GM19035 (cell line): ENCODE data around the gene HAPLN3.
"Not testable (repeated sequence)": the region's sequence is repeated elsewhere in the genome, so short reads cannot be mapped to it uniquely, and the experiment has no call there.

Source experiments
- ATAC-seq: cut with Tn5 transposase; IDR thresholded peaks from one replicate; pipeline ENCODE4 v1.9.1; 2021; ENCODE audit not compliant: unreplicated experiment

The HAPLN3 gene

DNA sequence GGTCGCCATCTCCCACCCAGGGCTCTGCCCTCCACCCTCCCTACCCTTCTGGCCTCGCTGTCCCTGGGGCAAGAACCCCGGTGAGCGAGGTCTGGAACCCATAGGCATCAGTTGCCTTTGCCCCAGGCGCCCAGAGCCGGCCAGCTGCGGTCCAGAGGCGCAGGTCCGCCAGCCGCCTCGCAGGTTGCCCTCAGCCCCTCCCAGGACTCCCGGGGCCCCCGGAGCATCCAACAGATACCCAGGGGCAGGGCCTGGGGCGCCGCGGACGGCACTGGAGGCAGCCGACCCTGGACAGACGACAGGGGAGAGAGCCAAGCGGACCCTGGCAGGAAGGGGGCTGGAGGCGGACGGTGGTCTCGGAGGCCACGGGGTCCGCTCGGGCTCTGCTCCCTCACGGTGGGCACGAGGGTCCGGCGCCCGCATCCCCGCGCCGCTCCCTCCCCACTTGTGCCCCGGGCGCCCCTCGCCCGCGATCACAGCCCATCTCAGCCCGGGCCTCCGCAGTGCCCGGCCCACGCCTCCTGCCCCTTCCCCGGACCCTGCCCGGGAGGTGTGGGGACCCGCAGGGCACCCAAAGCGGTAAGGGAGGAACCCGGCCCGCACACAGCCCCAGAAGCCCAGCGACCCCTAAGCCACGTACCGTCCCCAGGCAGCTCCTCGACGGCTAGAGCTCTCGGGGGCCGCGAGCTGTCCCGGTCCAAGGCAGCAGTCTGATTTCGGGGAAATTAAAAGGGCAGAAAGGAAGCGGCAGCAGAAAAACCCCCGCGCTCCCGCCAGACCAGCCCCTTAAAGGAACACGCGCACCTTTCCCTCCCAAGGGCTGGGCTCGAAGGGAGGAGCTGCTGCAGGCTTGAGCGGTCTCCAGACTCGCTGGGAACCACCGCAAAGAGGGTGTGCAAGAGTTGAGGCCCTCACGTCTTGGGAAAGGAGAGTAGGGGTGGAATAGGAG is at the start of gene HAPLN3:
TSS of gene HAPLN3 (minus strand) at position 726 of the 949 bp plus-strand sequence. CDS start 8,246 bp downstream, outside the sequence.
- ATAC-seq, result peak; percentile 24

- ATAC-seq, result no peak
Measured at GRCh38 chr15:88940110-88940675, 44.8 kb upstream of the HAPLN3 start.

GRCh38 chr15:88939486-88939806 is 44.1 kb upstream of the HAPLN3 start:
- ATAC-seq, result no peak

GRCh38 chr15:88938802-88939485 is 43.6 kb upstream of the HAPLN3 start:
- ATAC-seq, result no peak

DNA sequence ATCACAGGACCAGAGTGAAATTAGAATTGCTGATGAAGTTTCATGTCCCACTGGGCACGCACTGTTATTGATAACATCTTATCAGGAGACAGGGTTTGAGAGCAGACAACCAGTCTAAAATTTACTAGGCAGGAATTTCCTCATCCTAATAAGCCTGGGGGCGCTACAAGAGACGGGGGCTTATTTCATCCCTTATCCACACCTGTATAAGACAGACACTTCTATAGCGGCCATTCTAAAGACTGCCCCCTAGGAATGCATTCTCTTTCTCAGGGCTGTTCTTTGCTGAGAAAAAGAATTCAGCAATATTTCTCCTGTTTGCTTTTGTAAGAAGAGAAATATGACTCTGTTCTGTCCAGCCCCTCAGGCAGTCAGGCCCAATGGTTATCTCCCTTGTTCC is 39.1 kb upstream of the HAPLN3 start:
- not testable (repeated sequence) for ATAC-seq

DNA sequence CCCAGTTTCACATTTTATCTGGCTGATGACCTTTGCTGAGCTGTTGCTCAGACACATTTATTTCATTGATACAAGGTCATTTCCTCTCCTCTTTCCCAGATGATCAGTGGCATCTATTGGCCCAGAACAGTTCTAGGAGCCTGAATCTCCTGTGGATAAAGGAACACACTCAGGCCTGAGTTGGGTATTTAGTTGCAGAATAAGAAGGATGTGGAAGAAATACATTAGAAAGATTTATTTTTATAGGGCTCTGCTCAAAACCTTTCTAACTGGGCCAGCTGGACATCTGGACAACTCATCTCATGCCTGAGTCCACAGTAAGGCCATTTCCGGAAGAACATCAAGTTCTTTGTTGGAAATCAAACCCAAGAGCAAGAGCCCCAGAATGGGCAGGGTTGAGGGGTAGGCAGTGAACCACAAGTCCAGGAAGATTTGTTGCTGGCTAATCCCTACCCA is 37.6 kb upstream of the HAPLN3 start:
- ATAC-seq, result no peak

DNA sequence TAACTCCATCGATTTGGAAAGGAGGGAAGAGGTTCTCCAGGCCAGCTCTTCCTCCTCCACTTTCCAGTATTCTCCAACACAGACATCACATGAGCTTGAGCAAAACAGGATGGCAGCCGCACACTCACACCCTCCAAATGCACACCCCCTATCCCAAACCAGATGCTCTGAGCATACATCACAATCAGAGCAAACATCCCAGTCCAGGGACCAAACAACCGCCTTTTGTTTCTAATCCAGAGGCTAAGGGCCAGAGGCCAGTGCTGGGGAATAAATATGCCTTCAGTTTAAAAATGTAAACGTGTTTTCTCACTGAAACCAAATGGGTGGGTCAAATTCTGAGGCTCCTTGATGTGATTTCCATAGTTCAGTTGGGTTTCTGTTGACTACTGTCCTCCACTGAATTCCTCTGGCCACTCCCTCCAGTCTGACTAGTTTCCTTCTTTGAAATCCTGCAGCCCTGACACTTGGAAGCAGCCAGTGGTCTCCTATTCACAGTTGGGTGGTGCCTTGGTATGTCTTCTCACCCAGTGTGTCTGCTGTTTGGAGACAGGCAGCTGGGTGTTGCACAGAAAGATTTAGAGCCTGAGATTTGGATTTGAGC is 37.0 kb upstream of the HAPLN3 start:
- no peak for ATAC-seq

GRCh38 chr15:88930579-88930978 is 35.2 kb upstream of the HAPLN3 start:
- no peak for ATAC-seq

DNA sequence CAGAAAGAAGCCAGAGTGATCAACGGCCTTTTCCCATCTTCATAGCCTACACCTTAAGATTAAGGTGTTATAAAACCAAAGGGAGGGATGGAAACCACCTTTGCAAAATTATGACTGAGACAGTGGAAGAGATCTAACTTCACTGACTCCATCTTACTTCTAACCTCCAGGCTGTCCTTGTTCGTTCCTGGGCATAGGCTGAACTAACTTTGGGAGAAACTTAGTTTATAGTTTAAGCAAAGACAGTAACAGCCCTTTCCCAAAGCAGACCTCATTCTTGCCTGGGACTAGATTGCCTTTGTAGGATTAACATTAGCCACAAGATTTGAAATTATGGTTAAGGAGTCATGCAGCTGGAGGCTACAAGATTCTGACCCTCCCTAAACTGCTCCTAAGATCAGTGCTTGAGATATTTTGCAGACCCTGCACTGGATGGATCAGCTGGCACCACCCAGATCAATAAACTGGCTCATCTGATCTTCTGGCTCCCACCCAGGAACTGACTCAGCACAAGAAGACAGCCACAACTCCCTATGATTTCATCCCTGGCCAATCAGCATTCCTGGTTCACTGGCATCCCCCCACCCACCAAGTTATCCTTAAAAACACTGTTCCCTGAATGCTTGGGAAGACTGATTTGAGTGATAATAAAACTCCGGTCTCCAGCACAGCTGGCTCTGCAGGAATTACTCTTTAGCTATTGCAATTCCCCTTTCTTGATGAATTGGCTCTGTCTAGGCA is 34.2 kb upstream of the HAPLN3 start:
- ATAC-seq, result not testable (repeated sequence)

DNA sequence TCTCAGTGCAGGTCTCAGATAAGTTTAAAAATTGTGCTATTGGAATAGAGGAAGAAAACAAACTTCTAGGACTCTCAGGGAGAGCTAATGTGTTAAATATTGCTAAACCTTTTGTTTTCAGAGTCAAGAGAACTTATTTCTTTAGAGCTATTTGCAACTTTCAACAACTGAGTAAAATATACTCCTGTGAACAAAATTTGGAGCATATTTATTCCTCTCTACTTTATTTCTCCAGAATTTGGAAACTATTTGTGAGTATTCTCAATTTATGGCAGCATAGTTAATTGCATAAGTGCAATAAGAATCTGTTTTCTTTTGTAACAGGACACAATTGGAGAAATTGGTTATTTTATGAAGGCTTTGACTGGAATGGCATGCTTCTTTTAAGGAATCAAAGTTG is 32.8 kb upstream of the HAPLN3 start:
- ATAC-seq, result not testable (repeated sequence)

- not testable (repeated sequence) for ATAC-seq
Measured at GRCh38 chr15:88925648-88926047, 30.3 kb upstream of the HAPLN3 start.

GRCh38 chr15:88920892-88921435 is 25.6 kb upstream of the HAPLN3 start:
- ATAC-seq, result peak; percentile 78

DNA sequence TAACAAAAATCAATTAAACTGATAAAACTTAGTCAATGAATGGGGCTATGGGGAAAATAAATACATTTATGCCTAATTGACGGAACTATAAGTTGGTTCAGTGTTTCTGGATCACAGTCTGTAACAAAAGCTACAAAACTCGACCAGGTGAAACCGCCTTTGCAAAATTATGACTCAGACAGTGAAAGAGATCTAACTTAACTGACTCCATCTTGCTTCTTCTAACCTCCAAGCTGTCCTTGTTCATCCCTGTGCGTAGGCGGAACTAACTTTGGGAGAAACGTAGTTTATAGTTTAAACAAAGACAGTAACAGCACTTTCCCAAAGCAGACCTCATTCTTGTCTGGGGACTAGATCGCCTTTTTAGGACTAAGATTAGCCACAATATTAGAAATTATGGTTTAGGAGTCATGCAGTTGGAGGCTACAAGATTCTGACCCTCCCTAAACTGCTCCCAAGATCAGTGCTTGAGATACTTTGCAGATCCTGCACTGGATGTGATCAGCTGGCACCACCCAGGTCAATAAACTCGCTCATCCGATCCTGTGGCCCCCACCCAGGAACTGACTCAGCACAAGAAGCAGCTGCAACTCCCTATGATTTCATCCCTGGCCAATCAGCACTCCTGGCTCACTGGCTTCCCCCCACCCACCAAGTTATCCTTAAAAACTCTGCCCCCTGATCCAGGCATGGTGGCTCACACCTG is 25.0 kb upstream of the HAPLN3 start:
- no peak for ATAC-seq

DNA sequence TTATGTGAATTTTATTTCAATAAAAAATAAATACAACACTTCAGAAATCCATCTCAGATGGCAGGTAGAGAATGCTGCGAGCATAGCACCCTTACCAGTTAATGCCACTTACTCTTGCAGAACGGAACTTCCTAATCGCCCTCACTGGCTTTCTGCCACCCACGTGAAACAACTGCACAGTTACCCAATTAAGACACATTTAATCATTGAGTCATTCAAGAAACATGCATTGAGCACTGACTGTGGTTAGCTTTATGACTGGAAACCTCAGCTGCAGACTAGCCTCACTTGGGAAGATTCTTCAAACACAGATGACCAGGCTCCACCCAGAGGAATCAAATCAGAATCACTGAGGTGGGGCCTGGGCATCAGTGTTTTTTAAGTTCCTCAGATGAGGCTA is 23.4 kb upstream of the HAPLN3 start:
- no peak for ATAC-seq

DNA sequence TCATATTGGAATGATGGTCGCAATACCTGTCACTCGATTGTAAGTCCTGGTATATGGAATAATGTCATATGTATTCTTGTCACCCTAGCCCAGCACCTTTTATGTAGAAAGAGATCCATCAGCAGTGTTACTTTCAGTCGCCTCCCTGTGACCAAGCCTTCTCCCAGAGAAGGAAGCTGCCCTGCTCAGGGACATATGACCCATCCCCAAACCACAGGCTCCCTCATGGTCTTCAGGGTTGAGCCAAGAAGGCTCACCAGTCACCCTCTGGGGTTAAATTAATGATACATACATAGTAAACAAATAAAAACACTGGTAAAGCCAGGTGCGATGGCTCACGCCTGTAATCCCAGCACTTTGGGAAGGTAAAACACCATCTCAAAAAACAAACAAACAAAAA is 22.4 kb upstream of the HAPLN3 start:
- no peak for ATAC-seq

- no peak for ATAC-seq
Measured at GRCh38 chr15:88915354-88915753, 20.0 kb upstream of the HAPLN3 start.

GRCh38 chr15:88913850-88914169 is 18.5 kb upstream of the HAPLN3 start:
- no peak for ATAC-seq

DNA sequence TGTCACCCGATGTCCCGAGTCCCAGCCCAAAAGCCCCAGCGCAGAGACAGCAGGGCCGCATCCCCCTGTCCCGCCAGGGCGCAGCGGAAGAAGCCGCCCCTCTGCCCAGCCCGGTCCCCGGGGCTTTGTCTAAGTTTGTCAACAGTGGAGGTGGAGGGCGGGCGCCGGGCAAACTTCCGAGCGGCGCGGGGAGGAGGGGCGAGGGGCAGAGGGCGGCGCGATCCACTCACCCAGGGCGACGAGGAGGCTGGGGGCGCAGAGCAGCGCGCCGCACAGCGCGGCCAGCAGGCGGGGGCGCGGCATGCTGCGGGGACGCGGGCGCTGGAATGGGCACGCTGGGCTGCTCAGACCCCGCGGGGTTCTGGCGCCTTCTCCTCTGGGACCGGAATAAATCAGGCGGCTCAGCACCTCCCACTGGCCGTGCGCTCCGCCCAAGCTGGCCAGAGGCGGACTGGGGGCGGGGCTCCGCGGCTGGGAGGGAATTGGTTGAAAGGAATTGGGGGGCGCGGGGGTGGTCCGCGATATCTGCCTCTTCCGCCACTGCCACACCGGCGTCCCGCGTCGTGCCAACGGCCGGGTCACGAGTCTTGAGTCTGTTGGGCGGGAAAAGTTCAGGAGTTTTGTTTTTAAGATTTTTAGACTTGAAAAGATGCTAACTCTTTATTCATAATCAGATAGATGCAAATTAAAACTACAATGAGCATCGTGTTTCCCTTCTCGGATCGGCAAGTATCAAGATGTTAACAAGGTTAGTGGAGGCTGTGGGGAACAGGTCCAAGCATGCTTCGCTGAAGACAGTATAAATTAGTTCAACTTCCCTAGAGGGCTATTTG is 17.9 kb upstream of the HAPLN3 start, which contains the start of gene MFGE8:
TSS of gene MFGE8 (minus strand) at position 363 of the 833 bp plus-strand sequence. CDS start at position 303, 60 bp downstream.
- ATAC-seq, result peak; percentile 87

GRCh38 chr15:88912500-88912921 is 17.2 kb upstream of the HAPLN3 start:
- ATAC-seq, result no peak
